IPS-NIHi7 (cell line): Measurements from ENCODE around the gene TECTB.

Source experiments
- DNase-seq: peaks from one replicate; pipeline ENCODE4 v3.0.0; 2012; ENCODE audit warnings: mixed read lengths; ENCODE audit errors: extremely low spot score

Gene TECTB

GRCh38 chr10:112275512-112276245, 7.5 kb upstream of the TECTB start:
- no peak for DNase-seq

DNA sequence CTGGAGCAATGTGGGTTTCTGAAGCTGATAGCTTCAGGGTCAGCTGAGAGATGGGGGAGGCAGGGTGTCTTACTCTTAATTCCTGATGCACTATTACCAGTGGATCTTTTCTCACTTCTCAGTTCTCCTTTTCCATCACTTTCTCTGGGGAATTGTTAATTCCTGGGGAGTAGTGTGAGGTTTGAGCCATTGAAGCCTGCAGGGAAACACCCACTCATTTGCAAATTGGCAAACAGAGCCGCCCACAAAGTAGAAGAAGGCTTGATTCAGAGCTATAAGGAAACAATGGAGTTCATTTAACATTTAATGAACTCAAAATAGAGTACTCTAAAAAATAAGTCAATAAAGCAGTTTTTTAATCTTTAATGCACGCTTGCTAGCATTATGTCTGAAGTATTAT, 4.3 kb upstream of the TECTB start:
- DNase-seq: peak; percentile 35

- DNase-seq: peak; percentile 53
Observed at GRCh38 chr10:112279433-112279832, 3.8 kb upstream of the TECTB start.

GRCh38 chr10:112280205-112280921, 2.8 kb upstream of the TECTB start:
- DNase-seq: no peak

GRCh38 chr10:112282086-112282485, 1.1 kb upstream of the TECTB start:
- no peak for DNase-seq

GRCh38 chr10:112286837-112287818, 3.9 kb downstream of the TECTB start:
- DNase-seq: no peak

GRCh38 chr10:112287844-112288243, 4.6 kb downstream of the TECTB start:
- no peak for DNase-seq

GRCh38 chr10:112288486-112288885, 5.3 kb downstream of the TECTB start:
- DNase-seq: no peak

DNA sequence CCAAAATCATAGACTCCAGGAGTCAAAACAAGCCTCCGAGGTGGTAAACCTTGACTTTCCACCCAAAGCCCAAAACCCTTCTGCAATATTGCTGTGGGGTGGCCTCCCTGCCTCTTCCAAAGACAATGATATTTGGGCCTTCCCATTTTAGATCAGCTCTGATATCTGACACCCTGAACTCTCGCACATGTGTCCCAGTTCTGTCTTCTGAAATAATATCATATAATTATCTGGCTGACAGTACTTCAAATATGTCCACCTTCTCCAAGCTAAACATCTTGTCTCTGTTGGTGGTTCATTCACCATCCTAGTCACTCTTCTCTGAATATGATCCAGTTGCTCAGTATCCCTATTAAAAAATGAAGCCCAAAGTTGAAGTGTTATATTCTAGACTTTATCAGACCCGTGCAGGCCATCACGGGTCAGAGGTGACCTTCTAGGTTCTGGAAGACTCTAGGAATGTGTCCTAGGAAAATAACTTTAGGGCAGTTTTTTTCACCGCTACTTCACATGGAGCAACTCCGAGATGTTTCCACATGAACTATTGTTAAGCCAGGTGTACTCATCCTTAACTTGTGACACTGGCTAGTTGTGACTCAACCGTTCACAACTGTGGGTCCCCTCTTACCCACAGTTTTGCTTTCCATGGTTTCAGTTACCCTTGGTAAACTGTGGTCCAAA, 6.3 kb downstream of the TECTB start:
- DNase-seq: no peak

DNA sequence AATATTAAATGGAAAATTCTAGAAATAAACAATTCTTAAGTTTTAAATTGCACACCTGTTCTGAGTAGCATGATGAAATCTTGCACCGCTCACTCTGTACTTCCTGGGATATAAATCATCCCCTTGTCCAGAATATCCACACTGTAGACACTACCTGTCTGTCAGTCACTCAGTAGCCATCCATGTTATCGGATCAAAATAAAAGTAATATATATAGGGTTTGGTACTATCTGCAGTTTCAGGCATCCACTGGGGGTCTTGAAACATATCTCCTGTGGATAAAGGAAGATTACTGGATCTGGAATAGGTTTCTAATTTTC, 6.8 kb downstream of the TECTB start:
- DNase-seq: no peak

DNA sequence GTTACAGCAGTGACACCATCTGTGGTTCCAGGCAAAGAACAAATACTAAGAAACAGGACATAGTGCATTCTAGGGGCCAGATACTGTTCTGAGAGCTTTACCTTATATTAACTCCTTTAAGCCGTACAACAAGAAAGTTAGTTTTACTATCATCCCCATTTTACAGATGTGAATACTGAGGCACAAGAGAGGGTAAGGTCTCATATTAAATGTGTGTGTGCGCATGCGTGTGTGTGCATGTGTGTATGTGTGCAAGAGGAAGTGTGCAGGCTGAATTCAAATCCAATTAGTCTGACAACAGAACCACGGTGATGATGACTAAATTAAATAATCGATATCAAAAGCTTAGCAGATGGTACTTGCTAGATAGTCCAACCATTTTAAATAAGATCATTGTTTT, 11.0 kb downstream of the TECTB start:
- no peak for DNase-seq

DNA sequence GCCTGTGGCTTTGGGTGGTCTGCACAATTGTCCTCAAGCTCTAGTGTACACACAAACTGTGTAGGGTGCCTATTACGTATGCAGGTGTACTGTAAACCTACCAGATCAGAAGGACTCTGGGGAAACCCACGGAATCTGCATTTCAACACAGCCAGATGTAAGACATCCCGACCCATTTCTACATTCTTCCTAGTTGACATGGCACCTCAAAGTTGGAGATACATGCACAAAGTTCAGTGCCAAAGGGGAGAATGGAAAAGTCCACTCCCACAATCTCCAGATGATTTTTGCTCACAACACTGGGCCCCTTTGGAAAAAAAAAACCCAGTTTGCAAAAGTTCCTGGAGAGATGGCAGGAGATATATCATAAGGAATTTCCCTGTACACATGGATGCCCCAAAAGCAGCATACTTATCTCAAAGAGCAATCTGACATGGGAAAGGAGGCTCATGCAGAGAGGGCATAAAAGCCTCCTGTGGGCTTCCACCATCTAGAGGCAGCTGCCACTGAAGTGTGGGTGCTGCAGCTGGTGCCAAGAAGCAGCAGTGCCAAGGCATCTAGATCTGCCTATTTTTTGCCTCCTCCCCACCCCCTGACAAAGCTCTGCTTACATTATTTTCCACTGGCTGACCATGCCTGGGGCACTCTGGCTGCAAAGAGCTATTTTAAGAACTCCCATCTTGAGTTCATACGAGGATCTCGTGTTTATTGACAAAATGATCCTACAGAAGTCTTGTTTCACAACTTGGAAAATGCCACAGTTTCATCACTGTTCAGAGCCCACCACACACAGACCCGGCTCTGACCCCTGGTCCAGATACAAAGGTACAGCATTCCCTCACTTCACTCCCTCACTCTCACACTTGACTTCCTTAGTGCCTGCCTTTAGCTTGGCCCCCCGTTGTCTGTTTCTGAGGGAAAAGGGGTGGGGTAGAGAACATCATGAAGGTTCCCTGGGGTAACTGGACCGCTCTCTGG, 12.9 kb downstream of the TECTB start:
- DNase-seq: no peak

GRCh38 chr10:112296908-112297331, 13.7 kb downstream of the TECTB start:
- DNase-seq: no peak

GRCh38 chr10:112298581-112298980, 15.4 kb downstream of the TECTB start:
- no peak for DNase-seq

GRCh38 chr10:112299456-112299855, 16.3 kb downstream of the TECTB start:
- DNase-seq: no peak

GRCh38 chr10:112302335-112302734, 19.1 kb downstream of the TECTB start:
- no peak for DNase-seq

DNA sequence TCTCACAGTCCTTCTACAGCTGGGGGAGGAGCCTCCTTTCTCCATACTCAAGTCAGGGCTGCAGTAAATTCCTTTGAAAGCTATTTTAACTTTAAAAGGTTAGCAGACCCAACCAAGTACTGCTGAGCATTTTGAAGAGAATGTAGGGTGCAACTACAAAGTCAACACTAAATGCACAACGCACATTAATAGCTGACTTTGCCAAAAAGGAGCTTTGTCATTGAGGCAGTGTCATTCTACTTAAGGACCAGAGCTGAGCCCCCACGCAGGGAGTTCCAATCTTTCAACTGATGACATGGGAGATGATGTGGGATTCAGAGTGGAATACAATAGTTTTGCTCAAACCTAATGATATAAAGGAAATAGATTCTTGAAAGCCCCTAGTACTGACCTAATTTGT, 20.3 kb downstream of the TECTB start:
- DNase-seq: no peak

GRCh38 chr10:112304267-112304859, 21.2 kb downstream of the TECTB start:
- no peak for DNase-seq

GRCh38 chr10:112307358-112308124, 24.3 kb downstream of the TECTB start:
- peak; percentile 90 for DNase-seq
